Measurements from ENCODE around the gene NRDC. TPM values are rescaled to one million over a fixed set of nuclear protein-coding genes. Genes with fewer than 3 reads are reported as not detected.
"Not testable (repeated sequence)": the region's sequence is repeated elsewhere in the genome, so short reads cannot be mapped to it uniquely, and the experiment has no call there.

The NRDC gene
- total RNA-seq, 1 donor from 2014 or later, result 114 TPM

DNA sequence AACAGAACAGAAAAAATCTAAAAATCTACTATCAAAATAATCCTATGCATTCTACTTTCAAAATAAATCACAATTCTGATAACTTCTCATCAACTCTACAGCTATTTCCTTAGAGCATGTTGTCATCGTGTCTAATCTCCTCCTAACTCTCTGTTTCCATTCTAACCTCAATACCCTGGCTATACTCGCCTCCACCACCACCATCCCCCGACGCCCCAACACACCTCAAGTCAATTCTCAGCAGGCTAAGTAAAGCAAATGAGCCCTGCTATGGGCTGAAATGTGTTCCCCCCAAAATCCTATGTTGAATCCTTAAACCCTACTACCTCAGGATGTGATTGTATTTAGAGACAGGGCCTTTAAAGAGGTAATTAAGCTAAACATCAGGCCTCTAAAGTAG, 34.6 kb downstream of the NRDC start:
- no peak for DNase-seq

DNA sequence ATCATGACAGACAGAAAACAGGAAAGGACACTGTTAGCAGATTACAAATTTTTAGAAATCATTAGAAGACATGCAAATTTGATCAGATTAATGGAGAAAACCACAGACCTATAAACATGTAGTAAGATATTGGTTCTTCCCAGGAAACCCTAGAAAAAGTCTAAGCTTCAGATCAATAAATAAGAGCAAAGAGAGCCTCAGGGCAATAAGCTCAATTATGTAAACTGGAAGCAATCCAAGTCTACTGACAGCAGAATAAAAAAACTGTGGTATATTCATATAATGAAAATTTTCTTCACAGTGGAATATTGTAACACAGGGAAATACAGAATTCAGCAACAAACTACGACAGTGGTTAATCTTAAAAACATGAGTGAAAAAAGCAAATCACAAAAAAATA, 36.3 kb downstream of the NRDC start:
- no peak for DNase-seq

DNA sequence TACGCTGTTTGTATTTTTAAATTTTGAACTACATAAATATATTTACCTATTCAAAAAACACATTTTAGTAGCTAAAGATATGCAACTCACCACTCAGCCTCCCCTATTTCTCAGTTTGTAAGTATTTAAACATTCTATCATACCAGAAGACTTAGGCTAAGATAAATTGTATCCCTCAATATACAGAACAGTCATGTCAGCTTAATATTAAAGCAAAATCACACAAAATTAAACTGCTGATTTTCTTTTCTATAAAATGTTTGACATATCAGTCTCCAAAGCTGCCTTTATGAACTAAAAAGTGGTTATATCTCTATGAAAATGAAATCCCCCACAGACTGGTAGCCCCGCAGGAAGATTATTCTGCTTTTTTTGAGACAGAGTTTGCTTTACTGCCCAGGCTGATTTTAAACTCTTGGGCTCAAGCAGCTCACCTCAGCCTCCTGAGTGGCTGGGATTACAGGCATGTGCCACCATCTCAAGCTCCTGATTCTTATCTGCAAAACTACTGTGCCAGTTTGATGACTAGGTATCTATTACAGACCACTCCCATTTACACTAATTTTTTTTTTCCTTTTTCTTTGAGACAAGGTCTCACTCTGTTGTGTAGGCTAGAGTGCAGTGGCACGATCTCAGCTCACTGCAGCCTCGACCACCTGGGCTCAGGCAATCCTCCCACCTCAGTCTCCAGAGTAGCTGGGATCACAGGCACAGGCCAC, 37.6 kb downstream of the NRDC start:
- no peak for DNase-seq

DNA sequence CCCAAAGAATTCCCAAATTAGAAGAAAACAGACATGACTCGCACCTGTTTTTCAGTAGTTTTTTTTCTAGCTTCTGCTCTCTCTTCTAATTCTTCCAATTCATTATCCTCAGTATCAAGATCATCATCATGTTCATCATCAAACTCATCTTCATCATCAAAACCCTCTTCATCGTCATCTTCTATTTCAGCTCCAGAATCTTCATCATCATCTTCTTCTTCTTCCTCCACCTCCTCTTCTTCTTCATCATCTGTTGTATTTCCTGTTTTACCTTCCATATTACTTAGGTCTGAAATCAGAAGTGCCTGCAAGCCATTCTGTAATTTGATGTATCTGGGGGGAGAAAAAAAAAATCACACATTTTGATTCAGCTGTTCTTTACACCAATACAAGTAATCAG, 38.3 kb downstream of the NRDC start:
- DNase-seq, result no peak

DNA sequence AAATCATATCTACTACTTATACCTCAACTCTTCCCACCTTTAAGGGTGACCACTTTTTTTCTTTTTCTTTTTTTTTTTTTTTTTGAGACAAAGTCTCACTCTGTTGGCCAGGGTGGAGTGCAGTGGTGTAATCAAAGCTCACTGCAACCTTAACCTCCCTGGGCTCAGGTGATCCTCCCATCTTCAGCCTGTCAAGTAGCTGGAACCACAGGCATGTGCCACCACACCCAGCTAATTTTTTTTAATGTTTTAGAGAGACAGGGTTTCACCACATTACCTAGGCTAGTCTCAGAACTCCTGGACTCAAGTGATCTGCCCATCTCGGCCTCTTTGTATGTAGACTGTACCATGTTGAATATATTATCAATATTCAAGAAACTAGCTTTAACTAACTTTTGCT, 39.4 kb downstream of the NRDC start:
- no peak for DNase-seq

DNA sequence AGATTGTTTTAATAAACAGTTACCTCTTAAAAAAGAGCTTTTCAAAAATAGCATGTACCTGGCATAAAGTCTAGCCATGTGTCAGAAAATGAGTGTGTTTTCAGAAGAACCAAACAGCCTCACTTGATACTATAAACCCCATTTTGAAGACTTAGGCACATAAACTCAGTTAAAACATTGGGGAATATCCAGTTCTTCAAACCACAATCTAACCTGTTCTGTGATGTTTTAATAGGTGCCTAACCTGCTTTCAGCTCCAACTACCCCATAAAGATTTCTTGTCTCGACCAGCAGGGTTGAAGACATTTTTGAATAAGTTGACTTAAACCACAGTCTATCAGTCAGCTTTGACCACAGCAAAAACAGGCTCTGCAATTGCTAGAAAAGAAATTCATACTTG, 41.3 kb downstream of the NRDC start:
- no peak for DNase-seq

DNA sequence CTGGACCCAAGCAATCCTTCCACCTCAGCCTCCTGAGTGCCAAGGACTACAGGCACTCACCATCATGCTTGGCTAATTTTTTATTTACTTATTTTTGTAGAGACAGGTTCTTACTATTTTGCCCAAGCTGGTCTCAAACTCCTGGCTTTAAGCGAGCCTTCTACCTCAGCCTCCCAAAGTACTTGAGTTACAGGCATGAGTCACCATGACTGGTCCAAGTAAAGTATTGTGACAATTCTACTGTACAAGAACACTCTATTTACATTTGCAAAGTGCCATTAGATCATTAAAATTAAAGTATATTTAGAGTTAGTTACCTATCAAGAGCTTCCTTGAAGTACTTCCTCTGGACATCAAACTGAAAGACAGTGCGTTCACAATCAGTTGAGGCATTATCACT, 44.8 kb downstream of the NRDC start:
- no peak for DNase-seq

DNA sequence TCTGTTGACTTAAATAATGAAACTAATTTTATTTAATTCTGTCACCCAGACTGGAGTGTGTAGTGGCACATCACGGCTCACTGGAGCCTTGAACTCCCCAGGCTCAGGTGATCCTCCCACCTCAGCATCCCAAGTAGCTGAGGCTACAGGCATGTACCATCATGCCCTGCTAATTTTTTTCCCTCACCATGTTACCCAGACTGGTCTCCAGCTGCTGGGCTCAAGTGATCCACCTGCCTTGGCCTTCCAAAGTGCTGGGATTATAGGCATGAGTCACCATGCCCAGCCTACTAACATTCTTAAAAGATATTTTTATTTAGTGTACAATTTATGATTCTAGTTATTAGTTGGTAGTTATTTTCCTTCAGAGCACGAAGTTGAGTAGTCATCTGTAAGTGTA, 49.5 kb downstream of the NRDC start:
- DNase-seq, result no peak

DNA sequence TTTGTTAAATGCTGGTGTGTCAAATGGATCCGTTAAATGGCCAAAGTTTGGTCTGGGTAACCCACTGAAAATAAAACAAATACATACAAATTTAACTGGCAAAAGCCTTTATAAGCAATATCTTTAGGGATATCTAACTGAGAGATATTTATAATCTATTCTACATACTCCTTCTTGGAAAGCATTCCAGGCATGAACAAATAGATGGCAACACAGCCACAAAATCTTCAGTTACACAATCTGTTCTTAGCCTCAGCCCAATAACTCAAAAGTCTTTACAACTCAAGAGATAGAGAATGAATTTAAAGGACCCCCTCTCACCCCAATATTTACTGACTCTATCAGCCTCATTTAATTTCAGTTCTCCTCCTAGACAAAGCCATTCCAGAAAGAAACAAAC, 58.7 kb downstream of the NRDC start:
- no peak for DNase-seq

DNA sequence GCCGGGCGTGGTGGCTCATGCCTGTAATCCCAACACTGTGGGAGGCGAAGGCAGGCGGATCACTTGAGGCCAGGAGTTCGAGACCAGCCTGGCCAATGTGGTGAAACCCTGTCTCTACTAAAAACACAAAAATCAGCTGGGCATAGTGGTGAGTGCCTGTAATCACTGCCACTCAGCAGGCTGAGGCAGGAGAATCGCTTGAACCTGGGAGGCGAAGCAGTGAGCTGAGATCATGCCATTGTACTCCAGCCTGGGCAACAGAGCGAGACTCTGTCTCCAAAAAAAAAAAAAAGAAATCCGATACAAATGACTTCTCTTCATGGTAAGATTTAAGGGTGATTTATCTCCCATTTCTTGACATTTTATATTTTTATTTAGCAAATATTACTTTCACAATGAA, 59.5 kb downstream of the NRDC start:
- DNase-seq, result not testable (repeated sequence)

DNA sequence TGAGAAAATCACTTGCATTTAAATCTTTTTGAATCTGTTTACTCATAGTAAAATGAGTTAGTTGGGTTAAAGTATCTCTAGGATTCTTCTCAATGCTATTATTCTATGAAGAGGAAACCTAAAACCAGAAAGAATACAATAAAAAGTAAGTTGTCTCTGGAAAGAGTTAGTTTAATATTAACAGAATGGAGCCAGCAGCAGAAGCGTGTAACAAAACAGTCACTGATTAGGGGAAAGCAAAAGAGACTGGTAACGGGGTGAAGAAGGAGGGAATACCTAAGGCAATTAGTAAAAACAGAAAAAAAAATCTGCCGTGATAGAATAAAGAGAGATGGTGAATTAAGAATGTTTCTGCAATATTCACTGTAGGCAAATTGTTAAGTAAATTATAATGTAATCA, 60.0 kb downstream of the NRDC start:
- DNase-seq, result no peak

DNA sequence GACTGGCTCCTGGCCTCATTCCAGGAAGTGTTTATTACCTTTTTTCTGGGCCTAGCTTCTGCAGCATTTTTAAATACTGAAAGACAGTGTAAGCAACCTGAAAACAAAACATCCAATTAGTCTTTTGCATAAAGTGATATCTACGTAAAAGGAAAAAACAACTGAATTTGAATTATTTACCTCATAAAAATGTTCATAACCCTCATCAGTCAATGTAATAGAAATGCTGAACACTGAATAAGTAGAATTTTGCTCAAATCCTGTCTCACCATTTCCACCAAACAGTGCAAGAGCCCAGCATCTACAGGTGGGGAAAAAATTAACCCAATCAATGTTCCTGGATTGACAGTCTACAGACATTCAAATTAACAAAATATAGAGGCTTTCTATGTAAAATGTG, 64.0 kb downstream of the NRDC start:
- DNase-seq, result no peak

DNA sequence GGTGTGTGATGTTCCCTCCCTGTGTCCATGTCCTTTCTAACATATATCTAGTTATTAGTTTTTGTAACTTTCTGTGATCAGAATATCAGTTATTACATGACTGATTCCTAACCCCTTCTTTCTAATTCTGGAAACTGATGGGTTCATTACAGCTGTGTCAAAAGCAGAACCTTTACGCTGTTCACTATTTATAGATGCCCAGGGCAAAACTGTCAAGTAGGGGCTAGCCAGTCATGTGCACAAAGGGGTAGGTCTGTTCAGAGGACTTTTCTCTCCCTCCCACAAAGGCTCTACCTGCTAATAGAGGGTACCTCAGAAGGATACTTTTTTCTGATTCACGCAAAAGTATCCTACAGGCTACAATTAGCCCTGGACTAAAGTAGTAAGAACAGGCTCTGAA, 79.2 kb downstream of the NRDC start:
- DNase-seq, result no peak

DNA sequence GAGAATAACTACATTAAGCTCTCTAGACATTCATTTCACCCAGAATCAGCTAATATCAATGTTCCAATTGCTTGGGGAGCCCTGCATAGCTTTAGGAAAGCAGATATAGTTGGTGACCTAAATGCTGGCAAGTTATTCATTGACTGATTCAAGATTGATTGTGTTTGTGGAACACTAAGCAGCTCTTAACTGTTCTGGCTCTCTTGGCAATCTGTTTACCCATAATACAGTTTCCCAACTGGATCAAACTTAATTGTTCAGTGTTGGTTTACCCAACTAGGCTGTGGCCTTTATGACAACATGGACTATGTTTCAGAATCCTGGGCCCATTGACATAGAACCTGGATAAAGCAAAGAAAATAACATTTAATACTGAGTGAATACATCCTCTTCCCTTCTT, 83.7 kb downstream of the NRDC start:
- no peak for DNase-seq

DNA sequence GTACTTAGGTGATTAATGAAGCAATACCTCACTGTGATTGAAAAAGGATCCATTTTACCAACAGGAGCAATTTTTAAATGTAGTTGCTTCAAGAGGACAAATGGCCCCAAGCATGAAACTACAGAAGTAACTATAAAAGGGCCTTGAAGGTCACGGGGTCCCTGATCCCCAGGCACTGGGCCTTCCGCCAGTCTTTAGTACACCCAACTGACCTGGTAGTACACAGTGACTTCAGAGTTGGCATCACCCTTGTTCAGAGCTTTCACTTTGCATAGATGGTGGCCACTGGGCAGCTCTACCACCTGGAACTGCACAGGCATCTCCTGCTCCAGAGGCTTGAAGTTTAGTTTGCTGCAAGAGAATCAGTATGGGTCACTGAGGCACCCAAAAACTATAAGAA, 84.3 kb downstream of the NRDC start:
- no peak for DNase-seq

DNA sequence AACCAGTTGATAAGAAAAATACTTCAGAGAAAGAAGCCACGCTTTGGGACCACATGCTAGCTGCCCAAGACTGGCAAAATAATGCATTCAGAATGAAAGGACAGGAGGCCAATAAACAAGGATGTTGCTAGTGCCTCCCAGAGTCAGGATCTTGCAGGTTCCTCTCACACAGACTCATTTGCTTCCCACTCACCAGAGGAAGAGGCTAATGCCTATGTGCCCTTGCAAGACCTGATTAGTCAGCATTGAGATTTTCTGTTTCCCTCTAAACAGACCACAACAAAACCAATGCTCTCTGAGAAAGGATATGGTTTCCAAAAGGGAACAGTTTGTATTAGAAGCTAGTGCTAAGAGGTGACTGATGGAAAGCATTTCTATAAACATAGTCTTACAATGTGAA, 85.7 kb downstream of the NRDC start:
- DNase-seq, result no peak

DNA sequence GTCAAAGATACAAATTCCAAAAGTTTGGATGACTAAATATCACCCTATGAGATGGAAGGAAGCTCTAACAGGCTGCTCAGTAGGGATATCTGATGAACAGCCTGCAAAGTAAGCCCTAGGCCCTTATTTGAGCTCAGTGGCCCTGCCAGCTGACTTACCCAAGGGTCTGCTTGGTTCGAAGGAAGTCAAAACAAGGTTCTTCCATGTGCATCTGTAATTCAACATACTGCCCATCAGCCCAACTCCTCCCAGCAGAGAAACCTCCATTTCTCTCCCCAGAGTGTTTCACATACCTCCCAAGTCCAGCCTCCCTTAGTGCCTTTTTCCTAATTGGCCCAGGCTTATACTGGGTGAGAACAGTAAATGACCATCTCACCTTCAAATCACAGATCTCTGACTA, 86.6 kb downstream of the NRDC start:
- DNase-seq, result no peak

DNA sequence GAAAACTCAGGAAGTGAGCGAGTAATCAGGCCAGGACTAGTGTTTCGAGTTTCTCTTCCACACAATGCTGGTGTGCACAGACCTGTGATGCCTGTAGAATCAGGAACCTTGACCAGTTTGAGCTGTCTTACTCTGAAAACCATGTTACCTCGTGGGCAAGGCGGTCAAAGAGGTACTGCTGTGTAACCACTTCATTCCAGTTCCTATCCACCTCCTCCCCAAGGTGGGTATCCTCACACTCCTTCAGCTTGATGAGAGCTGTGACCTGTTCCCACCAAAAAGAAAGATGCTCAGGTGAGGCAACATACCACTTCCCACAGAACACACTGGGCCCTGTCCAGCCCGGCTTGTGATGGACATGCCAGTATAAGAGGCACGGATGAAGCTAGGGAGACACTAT, 88.1 kb downstream of the NRDC start:
- no peak for DNase-seq

DNA sequence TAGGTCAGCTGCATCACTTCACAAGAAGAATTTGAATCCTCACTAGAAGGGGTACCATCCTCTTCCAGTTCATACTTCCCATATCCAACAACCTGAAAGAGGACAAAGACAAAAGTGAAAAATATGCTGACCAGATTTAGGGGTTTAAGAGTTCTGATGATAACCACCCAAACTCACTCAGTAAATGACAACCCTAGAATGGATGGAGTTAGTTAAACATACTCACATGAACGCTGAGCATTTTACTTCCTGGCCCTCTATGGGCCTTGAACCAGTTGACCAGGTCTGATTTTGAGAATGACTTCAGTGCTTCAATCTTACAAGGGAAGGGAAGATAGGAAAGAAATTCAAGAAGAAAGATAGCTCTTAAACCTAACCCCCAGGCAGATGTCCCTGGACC, 89.2 kb downstream of the NRDC start:
- DNase-seq, result no peak

DNA sequence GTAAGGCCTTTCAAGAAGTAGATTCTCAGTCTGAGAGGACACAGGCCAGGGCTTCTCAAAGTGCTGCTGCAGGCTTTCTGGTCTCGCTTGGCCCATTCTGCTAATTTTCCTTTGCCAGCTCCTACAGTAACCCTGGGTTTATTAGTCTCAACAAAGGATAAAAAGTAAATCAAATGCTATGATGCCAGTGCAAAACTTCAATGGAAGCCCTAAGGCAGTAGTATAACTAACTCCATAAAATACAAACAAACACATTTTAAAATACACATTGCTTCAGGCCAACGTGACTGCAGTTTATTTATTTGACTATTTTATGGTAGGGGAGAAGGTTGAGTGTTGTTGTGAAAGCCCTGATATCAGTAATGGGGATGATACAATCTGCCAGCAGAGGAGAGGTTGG, 89.6 kb downstream of the NRDC start:
- DNase-seq, result no peak

DNA sequence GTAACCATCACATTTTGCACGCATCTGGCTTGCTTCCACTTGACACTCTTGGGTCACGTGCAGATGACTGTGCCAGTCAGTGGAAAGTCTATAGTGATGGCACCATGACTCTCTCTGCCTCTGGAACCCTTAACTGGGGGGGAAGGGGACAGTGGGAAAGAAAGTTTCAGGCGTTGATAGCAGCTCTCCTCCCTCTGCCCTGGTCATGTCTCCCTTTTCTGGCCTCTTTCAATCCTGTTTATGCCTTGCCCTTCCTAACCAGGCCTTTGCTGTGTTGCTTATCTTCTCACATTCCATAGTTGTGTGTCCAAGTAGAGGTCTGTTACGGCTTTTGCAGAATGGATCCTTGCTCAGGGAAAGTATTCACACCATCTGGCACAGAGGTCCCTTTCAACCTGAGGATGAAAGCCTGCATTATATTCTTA, 93.5 kb downstream of the NRDC start:
- DNase-seq, result no peak

DNA sequence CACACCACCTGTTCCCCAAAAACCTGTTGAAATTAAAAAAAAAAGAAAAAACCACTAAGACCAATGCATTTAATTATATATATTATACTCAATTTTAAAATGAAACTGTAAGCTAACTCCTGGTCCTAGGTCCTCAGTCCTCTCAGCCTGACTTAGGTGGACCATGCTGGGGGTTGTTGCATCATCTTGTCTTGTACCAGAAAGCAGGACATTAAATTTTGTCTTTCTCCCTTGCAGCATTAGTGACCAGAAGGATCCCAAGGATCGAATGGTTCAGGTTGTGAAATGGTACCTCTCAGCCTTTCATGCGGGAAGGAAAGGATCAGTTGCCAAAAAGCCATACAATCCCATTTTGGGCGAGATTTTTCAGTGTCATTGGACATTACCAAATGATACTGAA, 97.6 kb downstream of the NRDC start:
- DNase-seq, result no peak

DNA sequence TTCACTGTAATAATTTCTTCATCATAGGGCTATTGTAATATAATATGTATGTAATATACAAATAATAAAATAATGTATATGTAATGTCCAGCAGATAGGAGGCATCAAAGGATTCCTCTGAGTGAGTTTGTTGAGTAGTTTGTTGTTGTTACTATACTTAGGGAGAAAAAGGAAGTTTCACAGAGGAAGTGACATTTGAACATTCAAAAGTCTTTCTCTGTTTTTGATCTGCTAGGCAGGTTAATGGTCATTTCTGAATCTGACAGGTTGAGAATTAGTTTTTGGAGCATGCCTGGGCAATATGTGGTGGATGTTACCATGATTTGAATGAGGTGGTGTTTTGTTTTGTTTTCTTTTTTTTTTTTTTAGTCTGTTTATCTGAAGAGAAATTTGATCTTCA, 102.1 kb downstream of the NRDC start:
- DNase-seq, result no peak

DNA sequence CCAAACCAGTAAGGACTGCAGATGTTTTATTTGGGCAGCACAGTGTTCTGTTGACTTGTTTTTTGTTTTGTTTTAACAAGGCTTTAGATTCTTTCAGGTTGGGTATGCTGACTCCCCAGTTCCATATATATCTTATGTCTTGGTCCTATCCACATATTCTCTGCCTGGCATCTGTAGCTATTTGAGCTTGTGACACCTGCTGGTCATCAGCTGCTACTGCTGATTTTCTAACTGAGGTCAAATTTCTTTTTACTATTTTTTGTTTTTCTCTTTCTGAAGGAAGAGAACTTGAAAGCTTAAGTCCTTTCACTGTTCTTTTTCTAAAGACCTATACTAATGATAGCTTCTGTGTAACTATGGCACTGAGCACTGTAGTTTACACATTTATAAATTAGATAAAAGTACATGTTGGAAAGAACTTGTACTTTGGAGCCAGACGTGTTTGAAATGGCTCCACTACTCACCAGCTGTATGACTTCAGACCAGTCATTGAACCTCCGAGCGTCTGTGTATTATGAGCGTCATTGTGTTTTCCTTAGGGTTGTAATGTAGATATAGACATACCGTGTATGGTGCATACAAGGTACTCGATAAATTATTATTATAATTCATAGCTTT, 109.4 kb downstream of the NRDC start:
- DNase-seq, result peak; percentile 71

DNA sequence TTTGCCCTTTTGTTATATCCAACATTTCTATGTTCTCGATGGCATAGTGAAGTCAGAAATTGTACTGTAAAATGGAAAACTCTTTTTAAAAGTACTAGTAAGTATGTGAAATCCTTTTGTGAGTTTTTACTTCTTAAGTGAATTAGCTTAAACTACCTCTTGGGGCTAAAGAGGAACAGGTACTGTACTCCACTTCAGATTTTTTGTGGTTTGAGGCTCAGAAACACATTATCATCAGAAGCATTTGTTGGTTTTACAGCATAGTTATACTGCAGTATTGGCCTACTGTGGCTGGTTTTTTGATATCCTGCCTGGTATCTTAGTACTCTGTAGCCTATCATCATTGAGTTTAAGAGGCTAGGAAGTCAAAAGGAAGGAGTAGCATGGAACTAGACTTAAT, 117.2 kb downstream of the NRDC start:
- no peak for DNase-seq
